GM12864 (cell line): ENCODE measurements around the gene MICAL3.

Source experiments
- DNase-seq: peaks from one replicate; pipeline ENCODE4 v3.0.0-alpha.2; 2011; ENCODE audit warnings: low read depth
- H3K4me3 ChIP-seq: 2 replicates; pipeline ENCODE4 v1.5.1; 2011; ENCODE audit warnings: mild to moderate bottlenecking, low read depth, low read length, control low read depth
- CTCF ChIP-seq: IDR thresholded peaks from 2 replicates; pipeline ENCODE4 v1.5.1; 2011; ENCODE audit warnings: low read depth, mild to moderate bottlenecking, moderate library complexity, low read length, control low read depth, inconsistent platforms; ENCODE audit errors: missing control alignments

Gene MICAL3

GRCh38 chr22:17786435-17787161 lies 237.8 kb downstream of the MICAL3 start:
- DNase-seq, result no peak
- TF ChIP-seq CTCF, result no peak
- H3K4me3 ChIP-seq, result no peak overlapping the region

GRCh38 chr22:17785185-17786184 lies 238.9 kb downstream of the MICAL3 start:
- DNase-seq, result no peak
- no peak overlapping the region for H3K4me3 ChIP-seq
- peak; percentile 79 for TF ChIP-seq CTCF

- no peak for TF ChIP-seq CTCF
- no peak overlapping the region for H3K4me3 ChIP-seq
- DNase-seq, result no peak
These were observed 239.6 kb downstream of the MICAL3 start for GRCh38 chr22:17784776-17785175.

GRCh38 chr22:17783773-17784480 lies 240.4 kb downstream of the MICAL3 start:
- TF ChIP-seq CTCF, result no peak
- DNase-seq, result no peak
- no peak overlapping the region for H3K4me3 ChIP-seq

- H3K4me3 ChIP-seq, result no peak overlapping the region
- no peak for TF ChIP-seq CTCF
- DNase-seq, result no peak
These were observed 241.0 kb downstream of the MICAL3 start for GRCh38 chr22:17783312-17783711.

GRCh38 chr22:17782621-17783020 lies 241.7 kb downstream of the MICAL3 start:
- TF ChIP-seq CTCF, result no peak
- DNase-seq, result no peak
- H3K4me3 ChIP-seq, result no peak overlapping the region
